HG03135 (cell line): ENCODE data around the gene ABCC3.

ENCODE experiments used
- ATAC-seq: cut with Tn5 transposase; IDR thresholded peaks from one replicate; pipeline ENCODE4 v1.9.1; 2021; ENCODE audit warnings: mild to moderate bottlenecking, moderate library complexity; ENCODE audit not compliant: unreplicated experiment

ABCC3 gene, protein sequence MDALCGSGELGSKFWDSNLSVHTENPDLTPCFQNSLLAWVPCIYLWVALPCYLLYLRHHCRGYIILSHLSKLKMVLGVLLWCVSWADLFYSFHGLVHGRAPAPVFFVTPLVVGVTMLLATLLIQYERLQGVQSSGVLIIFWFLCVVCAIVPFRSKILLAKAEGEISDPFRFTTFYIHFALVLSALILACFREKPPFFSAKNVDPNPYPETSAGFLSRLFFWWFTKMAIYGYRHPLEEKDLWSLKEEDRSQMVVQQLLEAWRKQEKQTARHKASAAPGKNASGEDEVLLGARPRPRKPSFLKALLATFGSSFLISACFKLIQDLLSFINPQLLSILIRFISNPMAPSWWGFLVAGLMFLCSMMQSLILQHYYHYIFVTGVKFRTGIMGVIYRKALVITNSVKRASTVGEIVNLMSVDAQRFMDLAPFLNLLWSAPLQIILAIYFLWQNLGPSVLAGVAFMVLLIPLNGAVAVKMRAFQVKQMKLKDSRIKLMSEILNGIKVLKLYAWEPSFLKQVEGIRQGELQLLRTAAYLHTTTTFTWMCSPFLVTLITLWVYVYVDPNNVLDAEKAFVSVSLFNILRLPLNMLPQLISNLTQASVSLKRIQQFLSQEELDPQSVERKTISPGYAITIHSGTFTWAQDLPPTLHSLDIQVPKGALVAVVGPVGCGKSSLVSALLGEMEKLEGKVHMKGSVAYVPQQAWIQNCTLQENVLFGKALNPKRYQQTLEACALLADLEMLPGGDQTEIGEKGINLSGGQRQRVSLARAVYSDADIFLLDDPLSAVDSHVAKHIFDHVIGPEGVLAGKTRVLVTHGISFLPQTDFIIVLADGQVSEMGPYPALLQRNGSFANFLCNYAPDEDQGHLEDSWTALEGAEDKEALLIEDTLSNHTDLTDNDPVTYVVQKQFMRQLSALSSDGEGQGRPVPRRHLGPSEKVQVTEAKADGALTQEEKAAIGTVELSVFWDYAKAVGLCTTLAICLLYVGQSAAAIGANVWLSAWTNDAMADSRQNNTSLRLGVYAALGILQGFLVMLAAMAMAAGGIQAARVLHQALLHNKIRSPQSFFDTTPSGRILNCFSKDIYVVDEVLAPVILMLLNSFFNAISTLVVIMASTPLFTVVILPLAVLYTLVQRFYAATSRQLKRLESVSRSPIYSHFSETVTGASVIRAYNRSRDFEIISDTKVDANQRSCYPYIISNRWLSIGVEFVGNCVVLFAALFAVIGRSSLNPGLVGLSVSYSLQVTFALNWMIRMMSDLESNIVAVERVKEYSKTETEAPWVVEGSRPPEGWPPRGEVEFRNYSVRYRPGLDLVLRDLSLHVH (N-terminal part only)

GRCh38 chr17:50634224-50634914 is at the start of gene ABCC3:
ABCC3 (plus strand) TSS chr17:50634881; CDS start chr17:50634937, 56 bp downstream.
- ATAC-seq: no peak

GRCh38 chr17:50585346-50585745 is 49.3 kb upstream of the ABCC3 start:
- ATAC-seq: no peak

GRCh38 chr17:50585891-50586290 is 48.8 kb upstream of the ABCC3 start:
- no peak for ATAC-seq

DNA sequence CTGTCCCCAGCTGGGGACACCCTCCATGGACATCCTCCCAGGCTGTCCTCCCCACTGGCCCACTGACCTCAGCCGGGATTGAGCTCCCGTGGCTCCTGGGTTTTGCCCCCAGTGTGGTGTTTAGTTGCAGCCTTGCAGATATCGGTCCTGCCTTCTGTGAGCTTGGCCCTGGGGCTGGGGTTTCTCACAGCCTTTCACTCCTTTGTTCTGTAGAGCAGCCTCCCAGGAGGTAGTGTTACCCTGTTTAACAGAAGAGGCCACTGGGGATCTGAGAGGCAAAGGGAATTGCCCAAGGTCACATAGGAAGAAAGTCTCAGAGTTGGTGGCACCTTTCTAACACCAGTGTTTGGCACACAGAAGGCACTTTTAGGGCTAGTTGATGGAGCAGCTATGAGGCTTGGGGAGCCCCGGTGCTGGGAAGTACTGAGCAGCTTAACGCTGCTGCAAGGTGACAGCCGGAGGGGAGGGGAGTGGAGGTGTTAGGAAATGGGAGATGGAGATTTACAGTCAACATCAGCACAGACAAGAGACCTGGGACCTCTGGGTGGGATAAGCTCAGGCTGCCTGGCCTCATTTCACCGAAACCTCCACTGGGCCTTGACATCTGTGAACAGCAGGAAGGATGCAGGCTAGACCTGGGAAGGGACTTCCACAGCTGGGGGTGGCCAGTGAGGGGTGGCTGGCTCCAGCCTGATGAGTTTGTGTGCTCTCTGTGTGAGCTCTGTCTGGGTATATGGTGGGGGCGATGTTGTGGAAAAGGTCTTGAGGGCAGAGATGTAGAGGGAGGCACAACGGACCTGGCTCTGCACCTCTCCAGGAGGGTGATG is 48.0 kb upstream of the ABCC3 start:
- no peak for ATAC-seq

GRCh38 chr17:50587571-50587970 is 47.1 kb upstream of the ABCC3 start:
- no peak for ATAC-seq

DNA sequence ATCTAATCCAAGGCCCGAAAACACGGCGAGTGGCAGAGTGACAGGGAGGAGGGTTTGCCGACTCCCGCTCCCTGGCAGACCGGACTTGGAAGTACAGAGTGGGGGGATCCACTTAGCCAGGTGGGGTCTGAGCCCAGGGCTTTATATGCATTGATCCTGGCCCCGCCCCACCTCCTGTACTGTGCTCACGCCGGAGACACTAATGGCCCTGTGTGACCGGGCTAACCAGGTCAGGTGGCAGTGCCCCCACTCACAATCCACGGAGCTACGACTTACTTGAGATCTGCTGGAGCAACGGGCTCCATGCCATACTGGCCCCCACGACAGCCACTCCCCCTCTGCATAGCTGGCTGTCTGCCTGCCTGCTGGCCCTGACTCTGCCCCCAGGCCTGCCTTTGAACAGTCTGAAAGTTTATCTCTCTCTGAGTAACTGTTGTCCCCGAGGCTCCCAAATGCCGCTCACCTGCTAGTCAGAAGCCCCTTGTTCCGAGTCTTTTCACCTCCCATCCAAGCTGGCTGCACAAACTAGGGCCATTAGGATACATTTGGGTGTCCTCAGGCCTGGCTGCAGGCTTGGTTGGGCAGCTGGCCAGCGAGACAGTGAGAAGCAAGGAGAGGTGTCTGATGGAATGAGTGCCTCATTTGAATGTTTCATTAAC is 46.2 kb upstream of the ABCC3 start:
- no peak for ATAC-seq

DNA sequence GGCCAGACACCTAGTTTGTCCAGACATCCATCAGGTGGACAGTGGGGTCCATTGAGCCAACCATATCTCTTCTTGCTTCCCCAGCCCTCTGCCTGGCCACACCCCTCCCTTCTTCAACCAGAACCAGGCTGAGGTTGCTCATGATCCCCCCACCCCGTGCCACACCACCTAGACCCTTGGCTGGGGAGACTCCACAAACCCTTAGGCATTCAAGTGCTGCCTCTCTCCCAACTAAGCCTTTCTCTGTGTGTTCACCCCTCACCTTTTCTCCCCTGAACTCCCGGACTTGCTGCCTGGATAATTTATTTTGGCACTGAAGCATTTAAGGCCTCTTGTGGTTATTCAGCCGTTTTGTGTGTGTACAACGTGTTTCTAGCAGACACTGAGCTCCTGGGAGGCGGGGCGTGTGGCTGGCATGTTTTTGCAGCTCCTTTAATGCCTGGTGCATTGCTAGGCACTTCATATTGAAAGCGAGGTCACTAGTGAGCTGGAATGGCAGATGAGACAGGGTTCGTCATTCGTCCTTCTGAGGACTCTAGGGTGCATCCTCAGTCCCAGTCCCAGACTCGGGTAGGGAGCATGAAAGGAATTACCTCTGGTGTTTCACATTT is 45.5 kb upstream of the ABCC3 start:
- no peak for ATAC-seq

DNA sequence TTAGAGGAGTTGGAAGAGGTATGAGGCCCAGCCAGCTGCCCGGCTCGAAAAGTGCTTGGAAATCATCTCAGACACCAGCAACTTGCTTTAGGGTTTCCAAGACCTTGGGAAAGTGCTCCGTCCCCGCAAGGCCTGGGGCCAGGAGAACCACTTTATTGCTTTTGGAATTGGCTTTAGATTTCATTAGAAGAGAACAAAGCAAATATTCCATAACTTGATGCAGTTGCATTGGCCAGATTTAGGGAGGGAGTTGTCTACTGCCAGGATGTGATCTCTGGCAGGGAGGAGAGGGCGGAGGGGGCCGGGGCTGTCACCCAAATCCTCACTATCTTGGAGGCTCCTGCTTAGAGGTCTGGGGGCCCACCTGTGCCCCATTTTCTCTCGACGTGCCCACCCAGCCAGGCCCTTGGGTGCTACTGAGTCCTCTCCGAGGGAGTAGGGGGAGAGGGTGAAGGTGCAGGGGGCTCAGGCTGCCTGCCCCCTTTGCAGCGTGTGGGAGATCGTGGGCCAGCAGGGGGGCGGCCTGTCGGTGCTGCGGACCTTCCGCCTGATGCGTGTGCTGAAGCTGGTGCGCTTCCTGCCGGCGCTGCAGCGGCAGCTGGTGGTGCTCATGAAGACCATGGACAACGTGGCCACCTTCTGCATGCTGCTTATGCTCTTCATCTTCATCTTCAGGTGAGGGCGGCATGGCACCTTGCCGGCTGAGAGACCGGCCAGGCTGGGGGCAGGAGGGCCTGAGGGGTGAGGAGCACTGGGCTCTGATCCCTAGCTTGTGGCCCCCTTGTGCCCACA is 43.5 kb upstream of the ABCC3 start:
- ATAC-seq: no peak

DNA sequence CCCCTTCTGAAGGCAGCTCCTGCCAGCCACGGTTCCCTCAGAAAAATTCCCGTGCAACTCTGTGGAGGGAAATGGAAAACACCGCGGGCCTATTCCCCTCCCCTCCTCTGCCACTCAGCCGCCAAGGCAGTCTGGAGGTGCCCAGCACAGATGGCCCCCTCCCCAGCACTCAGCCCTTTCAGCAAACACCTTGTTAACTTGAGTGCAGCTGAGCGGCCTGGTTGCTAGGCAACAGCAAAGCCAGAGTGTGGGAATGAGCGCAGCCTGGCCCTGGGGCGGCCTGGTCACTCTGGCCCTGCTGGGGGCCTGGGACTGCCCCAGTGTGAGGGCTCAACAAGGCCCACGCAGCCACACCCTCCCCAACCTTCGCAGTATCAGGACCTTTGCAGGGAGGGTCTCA is 41.4 kb upstream of the ABCC3 start:
- no peak for ATAC-seq

DNA sequence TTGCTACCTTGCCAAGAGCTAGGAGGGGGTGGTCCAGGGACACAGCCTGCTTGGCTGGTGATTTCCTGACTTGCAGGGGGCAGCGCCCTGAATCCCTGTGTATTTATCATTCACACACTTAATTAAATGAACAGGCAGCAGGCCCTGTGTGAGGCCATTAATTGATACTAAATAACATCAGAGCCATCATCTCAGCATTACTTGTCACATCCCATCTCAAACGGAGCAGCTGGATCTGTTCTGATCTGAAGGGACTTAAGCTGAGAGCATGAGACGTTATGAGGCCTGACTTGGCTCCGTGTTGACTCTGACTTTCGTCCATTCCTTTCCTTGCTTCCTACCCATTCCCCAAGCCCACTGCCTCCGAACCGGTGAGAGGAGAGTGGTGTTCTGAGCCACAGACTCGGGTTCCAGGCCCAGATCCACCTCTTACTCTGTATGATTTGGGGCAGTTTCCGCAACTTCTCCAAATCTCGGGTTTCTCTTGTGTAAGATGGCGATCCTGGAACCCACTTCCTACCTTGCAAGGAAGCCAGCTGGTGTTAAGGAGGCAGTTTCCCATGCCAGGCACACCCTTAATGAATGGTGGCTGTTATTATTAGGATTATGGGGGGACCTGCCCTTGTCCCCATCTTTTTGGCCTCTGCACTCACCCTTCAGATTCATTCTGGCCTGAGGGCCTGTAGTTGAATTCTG is 40.4 kb upstream of the ABCC3 start:
- ATAC-seq: no peak

DNA sequence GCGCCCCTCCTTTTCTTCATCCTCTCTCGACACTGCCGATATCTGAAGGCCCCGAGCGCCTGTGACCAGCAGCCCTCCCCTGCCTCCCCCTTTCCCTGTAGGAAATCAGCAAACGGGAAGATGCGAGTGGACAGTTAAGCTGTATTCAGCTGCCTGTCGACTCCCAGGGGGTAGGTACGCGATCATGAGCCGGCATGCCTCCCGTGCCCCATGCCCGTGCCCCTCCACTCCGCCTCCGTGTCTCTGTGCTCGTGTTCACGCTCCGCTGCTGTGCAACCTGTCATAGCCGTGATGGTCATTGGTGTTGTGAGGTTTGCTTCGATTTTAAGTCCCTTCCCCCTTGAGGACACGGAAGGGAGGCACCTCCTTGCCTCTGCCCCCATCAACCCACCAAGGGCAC is 39.8 kb upstream of the ABCC3 start:
- ATAC-seq: no peak

DNA sequence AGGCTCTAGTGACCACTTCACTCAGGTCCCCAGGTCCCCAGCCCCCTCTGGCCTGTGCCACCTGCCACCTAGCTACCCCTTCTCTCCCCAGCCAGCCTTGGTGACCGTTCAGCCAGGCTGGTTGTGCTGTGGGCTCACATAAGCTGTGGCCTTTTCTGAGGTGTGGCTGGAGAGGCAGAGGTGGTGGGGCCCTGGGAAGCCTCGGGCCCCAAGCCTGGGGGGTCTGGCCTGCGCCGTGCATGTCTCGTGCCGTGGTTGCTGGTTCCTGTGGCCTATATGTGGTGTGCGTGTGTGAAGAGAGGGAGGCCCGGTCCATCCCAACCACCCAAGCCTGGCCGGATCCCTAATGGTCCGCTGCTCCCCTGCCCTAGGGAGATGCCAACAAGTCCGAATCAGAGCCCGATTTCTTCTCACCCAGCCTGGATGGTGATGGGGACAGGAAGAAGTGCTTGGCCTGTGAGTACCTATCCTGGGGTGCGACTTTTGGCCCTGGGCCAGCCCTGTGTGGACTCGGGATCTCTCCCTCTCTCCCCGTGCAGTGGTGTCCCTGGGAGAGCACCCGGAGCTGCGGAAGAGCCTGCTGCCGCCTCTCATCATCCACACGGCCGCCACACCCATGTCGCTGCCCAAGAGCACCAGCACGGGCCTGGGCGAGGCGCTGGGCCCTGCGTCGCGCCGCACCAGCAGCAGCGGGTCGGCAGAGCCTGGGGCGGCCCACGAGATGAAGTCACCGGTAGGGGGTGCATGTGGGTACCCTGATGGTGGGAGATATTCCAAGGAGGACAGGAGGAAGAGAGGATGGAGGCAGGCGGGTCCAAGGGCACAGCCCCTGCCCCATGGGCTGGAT is 38.3 kb upstream of the ABCC3 start:
- no peak for ATAC-seq

GRCh38 chr17:50598487-50598886 is 36.2 kb upstream of the ABCC3 start:
- ATAC-seq: no peak

DNA sequence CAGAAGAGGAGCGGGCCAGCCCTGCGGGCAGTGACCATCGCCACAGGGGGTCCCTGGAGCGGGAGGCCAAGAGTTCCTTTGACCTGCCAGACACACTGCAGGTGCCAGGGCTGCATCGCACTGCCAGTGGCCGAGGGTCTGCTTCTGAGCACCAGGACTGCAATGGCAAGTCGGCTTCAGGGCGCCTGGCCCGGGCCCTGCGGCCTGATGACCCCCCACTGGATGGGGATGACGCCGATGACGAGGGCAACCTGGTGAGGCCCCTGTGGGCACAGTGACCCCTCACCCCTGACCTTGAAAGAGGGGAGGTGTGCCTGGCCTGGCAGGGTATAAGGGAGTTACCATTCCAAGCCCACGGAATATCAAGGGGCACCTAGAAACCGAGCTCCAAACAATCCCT is 35.1 kb upstream of the ABCC3 start:
- ATAC-seq: no peak

DNA sequence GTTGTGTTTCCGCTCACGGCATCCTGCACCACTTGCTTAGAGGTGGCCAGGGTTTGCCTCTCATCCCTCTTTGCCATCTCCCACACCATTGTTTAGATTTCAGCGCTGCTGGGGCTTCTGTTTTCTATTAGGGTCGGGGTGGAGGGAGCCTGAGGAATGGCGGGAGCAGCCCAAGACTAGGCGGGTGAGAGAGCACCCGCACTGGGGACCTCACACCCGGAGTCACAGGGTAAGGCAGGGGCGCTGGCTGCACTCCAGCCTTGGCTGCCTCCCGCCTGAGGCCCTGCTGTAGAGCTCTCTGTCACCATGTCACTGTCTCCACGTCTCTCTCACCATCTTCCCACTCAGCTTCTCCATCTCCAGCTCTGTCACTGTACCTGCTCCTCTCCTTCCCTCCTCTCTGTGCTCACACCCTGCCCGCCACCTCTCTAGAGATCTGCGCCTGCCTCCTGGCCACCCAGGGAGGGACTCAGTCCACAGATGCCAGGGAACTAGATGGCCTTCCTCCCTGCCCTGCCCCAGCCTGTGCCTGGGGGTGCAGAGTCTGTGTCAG is 32.8 kb upstream of the ABCC3 start:
- ATAC-seq: no peak

DNA sequence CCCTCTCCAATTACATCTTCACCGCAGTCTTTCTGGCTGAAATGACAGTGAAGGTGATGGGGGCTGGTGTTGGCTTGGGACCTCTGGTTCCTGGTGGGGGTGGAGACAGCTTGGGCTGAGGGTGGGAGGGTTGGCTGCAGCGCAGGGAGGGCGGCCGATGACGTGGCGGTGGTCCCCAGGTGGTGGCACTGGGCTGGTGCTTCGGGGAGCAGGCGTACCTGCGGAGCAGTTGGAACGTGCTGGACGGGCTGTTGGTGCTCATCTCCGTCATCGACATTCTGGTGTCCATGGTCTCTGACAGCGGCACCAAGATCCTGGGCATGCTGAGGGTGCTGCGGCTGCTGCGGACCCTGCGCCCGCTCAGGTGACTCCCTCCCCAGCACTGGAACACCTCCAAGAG is 31.8 kb upstream of the ABCC3 start:
- ATAC-seq: no peak
